ENCODE results near the gene RBMS1.

- no peak for TF ChIP-seq CTCF (IDR thresholded peaks at IDR 0.05)
- no peak for TF ChIP-seq ELK1 (IDR thresholded peaks at IDR 0.05; ENCODE audit: low read depth, low read length)
- no peak for TF ChIP-seq KDM5A (IDR thresholded peaks at IDR 0.05)
- TF ChIP-seq E2F6 (IDR thresholded peaks at IDR 0.05; ENCODE audit: borderline replicate concordance, low read depth) = no peak
- TF ChIP-seq MAFK (IDR thresholded peaks at IDR 0.05; ENCODE audit: partially characterized antibody) = no peak
- TF ChIP-seq MAX (IDR thresholded peaks at IDR 0.05) = no peak
- no peak for TF ChIP-seq REST (IDR thresholded peaks at IDR 0.05)
- no peak for TF ChIP-seq SMC3 (IDR thresholded peaks at IDR 0.05)
- TF ChIP-seq HDAC2 (IDR thresholded peaks at IDR 0.05) = no peak
- TF ChIP-seq NPAS2 (CRISPR knock-in tag; IDR thresholded peaks at IDR 0.05; ENCODE audit: borderline replicate concordance) = no peak
Measured at GRCh38 chr2:160353813-160354212, 139.8 kb downstream of the RBMS1 start.
